IPS-15b (cell line): ENCODE data around the gene CD19.
"Not testable (repeated sequence)": the region's sequence is repeated elsewhere in the genome, so short reads cannot be mapped to it uniquely, and the experiment has no call there.

Experiments used
- H3K27me3 ChIP-seq: one replicate; pipeline ENCODE4 v1.6.1; 2013; ENCODE audit warnings: low read length; ENCODE audit not compliant: control insufficient read depth, insufficient read depth
- H3K36me3 ChIP-seq: one replicate; pipeline ENCODE4 v1.6.1; 2013; ENCODE audit warnings: low read length; ENCODE audit not compliant: control insufficient read depth, insufficient read depth
- H3K4me1 ChIP-seq: one replicate; pipeline ENCODE4 v1.6.1; 2013; ENCODE audit warnings: mild to moderate bottlenecking, low read length; ENCODE audit not compliant: control insufficient read depth, insufficient read depth
- H3K4me3 ChIP-seq: one replicate; pipeline ENCODE4 v1.5.1; 2013; ENCODE audit warnings: low read depth, low read length
- H3K9ac ChIP-seq: one replicate; pipeline ENCODE4 v1.6.1; 2013; ENCODE audit warnings: low read depth, mild to moderate bottlenecking, low read length
- H3K9me3 ChIP-seq: one replicate; pipeline ENCODE4 v1.6.1; 2013; ENCODE audit warnings: mild to moderate bottlenecking, low read length; ENCODE audit not compliant: control insufficient read depth, insufficient read depth

The CD19 gene

DNA sequence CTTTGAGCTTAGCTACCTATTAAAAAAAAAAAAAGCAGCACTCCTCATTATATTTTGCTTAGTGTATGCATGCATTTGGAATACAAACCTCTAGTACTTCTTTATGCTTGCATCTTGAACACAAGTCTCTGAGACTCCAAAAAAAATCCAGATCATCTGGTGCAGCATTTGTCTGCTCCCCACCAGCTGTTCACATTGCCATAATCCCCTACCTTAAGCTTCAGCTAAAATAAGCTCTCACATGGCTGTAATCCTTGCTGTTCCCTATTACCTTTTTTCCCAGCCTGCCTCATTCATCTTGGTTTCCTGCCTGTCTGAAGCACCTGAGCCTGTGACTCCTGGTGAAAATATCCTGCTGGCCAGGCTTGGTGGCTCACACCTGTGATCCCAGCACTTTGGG is 11.5 kb downstream of the CD19 start:
- Histone ChIP-seq H3K36me3 (no peaks in the 10 kb centered on the region), H3K4me1 (peaks cover 2% of the 10 kb centered on the region), H3K27me3 (no peaks in the 10 kb centered on the region), H3K9me3 (no peaks in the 10 kb centered on the region), H3K4me3 (no peak overlapping the region), H3K9ac (no peak overlapping the region)

DNA sequence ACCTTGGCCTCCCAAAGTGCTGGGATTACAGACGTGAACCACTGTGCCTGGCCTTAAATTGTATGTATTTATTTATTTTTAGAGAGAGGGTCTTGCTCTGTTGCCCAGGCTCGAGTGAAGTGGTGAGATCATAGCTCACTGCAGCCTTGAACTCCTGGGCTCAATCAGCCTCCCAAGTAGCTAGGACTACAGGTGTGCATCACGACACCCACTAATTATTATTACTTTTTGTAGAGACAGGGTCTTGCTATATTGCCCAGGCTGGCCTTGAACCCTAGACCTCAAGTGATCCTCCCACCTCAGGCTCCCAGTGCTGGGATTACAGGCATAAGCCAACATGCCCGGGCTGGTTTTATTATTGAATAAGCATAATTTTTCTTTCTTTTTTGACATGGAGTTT is 14.9 kb downstream of the CD19 start:
- Histone ChIP-seq H3K9ac (no peak overlapping the region), H3K27me3 (no peaks in the 10 kb centered on the region), H3K4me3 (no peak overlapping the region), H3K36me3 (no peaks in the 10 kb centered on the region), H3K9me3 (no peaks in the 10 kb centered on the region), H3K4me1 (peaks cover 2% of the 10 kb centered on the region)

DNA sequence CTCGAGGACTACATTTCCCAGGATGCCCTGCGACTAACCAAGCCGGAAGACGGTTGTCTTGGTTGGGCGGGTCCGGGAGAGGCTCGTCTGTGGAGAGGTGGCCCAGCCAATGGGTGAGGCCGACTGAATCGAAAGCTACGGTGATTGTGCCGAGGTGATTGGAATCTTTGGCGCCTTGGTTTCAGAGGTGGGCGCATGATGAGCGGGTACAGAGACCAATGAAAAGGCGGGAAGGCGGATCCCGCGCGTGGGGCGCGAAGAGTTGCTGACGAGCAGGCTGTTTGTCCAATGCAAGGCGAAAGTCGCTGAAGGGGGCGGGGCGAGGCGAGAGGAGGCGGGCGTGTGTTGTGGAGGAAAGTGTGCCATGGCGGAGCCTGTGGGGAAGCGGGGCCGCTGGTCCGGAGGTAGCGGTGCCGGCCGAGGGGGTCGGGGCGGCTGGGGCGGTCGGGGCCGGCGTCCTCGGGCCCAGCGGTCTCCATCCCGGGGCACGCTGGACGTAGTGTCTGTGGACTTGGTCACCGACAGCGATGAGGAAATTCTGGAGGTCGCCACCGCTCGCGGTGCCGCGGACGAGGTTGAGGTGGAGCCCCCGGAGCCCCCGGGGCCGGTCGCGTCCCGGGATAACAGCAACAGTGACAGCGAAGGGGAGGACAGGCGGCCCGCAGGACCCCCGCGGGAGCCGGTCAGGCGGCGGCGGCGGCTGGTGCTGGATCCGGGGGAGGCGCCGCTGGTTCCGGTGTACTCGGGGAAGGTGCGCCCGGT is 19.1 kb downstream of the CD19 start, which contains the start of gene NFATC2IP:
NFATC2IP (plus strand) TSS at position 290 of the 762 bp plus-strand sequence; CDS start at position 365, 75 bp downstream.
- Histone ChIP-seq H3K9me3 (no peaks in the 10 kb centered on the region), H3K9ac (peak within 1 kb of the TSS; percentile 81), H3K4me3 (peak within 1 kb of the TSS; percentile 85), H3K36me3 (peaks cover 21% of the 10 kb centered on the region), H3K27me3 (no peaks in the 10 kb centered on the region), H3K4me1 (peaks cover 7% of the 10 kb centered on the region)

DNA sequence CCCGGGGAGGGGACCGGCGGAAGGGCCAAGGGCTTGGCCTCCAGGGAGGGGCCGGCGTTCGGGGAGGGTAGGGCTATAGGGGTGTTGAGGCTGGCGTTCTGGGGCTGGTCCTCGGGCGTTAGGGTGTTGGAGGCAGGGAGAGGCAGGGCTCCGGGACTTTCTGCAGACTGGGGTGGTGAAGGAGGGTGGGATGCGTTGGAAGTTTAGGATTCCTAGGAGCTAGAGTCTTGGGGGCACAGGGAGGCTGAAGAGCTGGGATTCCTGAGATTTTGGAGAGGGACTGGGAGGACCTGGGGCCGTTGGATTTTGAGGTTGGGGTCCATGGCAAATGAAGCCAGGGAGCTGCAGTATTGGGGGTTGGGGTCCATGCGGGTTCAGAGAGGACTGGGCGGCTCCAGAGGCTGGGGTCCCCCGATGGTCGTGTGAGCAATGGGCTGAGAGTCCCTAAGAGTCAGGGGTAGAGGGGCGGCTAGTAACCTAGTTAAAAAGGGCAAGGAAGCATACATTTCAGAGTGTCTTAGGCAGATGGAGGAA is 19.7 kb downstream of the CD19 start:
- no peaks in the 10 kb centered on the region for H3K27me3 ChIP-seq
- peaks cover 27% of the 10 kb centered on the region for H3K36me3 ChIP-seq
- no peaks in the 10 kb centered on the region for H3K9me3 ChIP-seq
- peak overlapping the region; percentile 81 for H3K9ac ChIP-seq
- peaks cover 5% of the 10 kb centered on the region for H3K4me1 ChIP-seq
- H3K4me3 ChIP-seq = peak overlapping the region; percentile 85

DNA sequence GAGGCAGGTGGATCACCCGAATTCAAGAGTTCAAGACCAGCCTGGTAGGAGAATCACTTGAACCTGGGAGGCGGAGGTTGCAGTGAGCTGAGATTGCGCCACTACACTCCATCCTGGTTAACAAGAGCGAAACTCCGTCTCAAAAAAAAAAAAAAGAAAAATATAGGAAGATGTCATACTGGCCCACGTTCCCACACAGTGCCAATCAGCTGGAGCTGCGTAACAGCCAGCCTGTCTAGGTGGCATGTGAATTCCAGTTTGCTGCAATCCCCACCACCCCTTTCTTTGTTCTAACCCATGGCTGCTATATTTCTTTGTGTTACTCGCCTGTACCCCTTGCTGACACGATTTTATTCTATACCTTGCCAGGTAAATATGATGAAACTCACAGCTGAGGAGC is 26.4 kb downstream of the CD19 start:
- no peaks in the 10 kb centered on the region for H3K27me3 ChIP-seq
- no peaks in the 10 kb centered on the region for H3K4me1 ChIP-seq
- peaks cover 55% of the 10 kb centered on the region for H3K36me3 ChIP-seq
- H3K4me3 ChIP-seq = no peak overlapping the region
- H3K9ac ChIP-seq = no peak overlapping the region
- H3K9me3 ChIP-seq = no peaks in the 10 kb centered on the region

DNA sequence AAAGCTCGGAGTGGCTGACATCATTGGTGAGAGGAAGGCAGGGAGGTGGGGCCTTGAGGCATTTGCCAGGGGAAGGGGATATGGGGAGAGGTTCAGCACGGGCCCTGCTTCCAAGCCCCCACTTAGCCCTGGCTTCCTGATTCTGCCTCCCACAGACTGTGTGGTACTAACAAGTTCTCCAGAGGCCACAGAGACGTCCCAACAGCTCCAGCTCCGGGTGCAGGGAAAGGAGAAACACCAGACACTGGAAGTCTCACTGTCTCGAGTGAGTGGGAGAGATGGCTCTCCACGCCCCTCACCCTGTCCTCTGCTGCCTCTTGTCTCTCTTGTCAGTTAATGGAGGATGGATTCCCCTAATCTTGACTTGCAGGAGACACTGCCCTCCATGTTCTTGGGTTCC is 27.1 kb downstream of the CD19 start:
- Histone ChIP-seq H3K4me3 (no peak overlapping the region), H3K9me3 (no peaks in the 10 kb centered on the region), H3K9ac (no peak overlapping the region), H3K27me3 (no peaks in the 10 kb centered on the region), H3K4me1 (no peaks in the 10 kb centered on the region), H3K36me3 (peaks cover 56% of the 10 kb centered on the region)

- H3K9ac ChIP-seq = no peak overlapping the region
- no peaks in the 10 kb centered on the region for H3K27me3 ChIP-seq
- no peak overlapping the region for H3K4me3 ChIP-seq
- H3K36me3 ChIP-seq = peaks cover 32% of the 10 kb centered on the region
- no peaks in the 10 kb centered on the region for H3K4me1 ChIP-seq
- H3K9me3 ChIP-seq = no peaks in the 10 kb centered on the region
Measured at GRCh38 chr16:28964072-28964471, 32.3 kb downstream of the CD19 start.

GRCh38 chr16:28964496-28964895 is 32.7 kb downstream of the CD19 start:
- no peaks in the 10 kb centered on the region for H3K4me1 ChIP-seq
- peaks cover 30% of the 10 kb centered on the region for H3K36me3 ChIP-seq

DNA sequence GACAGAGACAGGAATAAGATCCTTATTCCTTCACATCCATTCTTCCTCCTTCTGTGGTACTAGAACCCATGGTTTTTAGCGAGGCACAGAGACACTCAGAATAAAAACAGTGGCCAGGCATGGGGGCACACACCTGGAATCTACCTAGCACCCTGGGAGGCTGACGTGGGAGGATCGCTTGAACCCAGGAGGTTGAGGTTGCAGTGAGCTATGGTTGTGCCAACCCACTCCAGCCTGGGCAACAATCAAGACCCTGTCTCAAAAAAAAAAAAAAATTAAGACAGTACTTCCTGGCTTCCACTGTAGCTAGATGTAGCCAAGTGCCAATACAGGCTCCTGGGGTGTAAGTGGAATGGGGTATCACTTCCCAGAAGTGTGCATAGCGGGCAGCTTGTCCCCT is 35.4 kb downstream of the CD19 start:
- Histone ChIP-seq H3K4me1 (no peaks in the 10 kb centered on the region), H3K27me3 (no peaks in the 10 kb centered on the region), H3K36me3 (peaks cover 25% of the 10 kb centered on the region), H3K9ac (no peak overlapping the region), H3K4me3 (no peak overlapping the region), H3K9me3 (no peaks in the 10 kb centered on the region)

More at GRCh38 chr16:28964496-28964895, 32.7 kb downstream of the CD19 start:
- no peak overlapping the region for H3K9ac ChIP-seq
- no peaks in the 10 kb centered on the region for H3K27me3 ChIP-seq
- H3K9me3 ChIP-seq = no peaks in the 10 kb centered on the region
- H3K4me3 ChIP-seq = no peak overlapping the region

GRCh38 chr16:28969696-28970095 is 37.9 kb downstream of the CD19 start:
- H3K9ac ChIP-seq, H3K36me3 ChIP-seq, H3K4me1 ChIP-seq, H3K9me3 ChIP-seq, H3K4me3 ChIP-seq, H3K27me3 ChIP-seq: not testable (repeated sequence)

DNA sequence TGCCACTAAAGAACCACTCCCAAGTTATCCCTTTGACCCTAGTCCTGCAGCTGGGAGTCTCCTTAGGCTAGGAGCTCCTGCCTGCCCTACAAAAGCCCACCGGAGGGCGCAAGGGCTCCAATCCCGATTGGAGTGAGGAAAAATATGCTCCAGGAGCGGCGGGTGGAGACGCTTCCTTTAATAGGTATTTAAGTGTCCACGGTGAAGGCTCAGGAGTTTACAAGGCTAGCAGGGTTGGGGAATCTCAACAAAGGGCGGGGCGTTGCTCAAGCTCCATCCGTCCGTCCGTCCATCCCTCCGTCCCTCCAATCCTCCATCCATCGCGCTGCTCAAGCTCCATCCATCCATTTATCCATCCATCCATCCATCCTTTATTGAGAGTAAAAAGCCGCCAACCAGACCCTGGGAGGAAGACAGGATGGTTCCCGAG is 42.3 kb downstream of the CD19 start:
- no peaks in the 10 kb centered on the region for H3K27me3 ChIP-seq
- no peaks in the 10 kb centered on the region for H3K9me3 ChIP-seq
- H3K9ac ChIP-seq = peak overlapping the region; percentile 54
- H3K36me3 ChIP-seq = no peaks in the 10 kb centered on the region
- peak overlapping the region; percentile 95 for H3K4me3 ChIP-seq
- peaks cover 4% of the 10 kb centered on the region for H3K4me1 ChIP-seq

GRCh38 chr16:28974437-28975157 is 42.8 kb downstream of the CD19 start, which contains the start of gene SPNS1:
SPNS1 (plus strand) TSS chr16:28974778; CDS start chr16:28975152, 374 bp downstream.
- H3K27me3 ChIP-seq = no peaks in the 10 kb centered on the region
- H3K9me3 ChIP-seq = no peaks in the 10 kb centered on the region
- H3K4me3 ChIP-seq = peak within 1 kb of the TSS; percentile 95
- peak within 1 kb of the TSS; percentile 76 for H3K9ac ChIP-seq
- H3K36me3 ChIP-seq = no peaks in the 10 kb centered on the region
- H3K4me1 ChIP-seq = peaks cover 4% of the 10 kb centered on the region
